ENCODE data around the gene RAB3D. TPM values are rescaled to one million over a fixed set of nuclear protein-coding genes. Genes with fewer than 3 reads are reported as not detected.

The RAB3D gene
- total and polyA plus RNA-seq, 10 of the 15 experiments (the other 5 are each of a cell fraction or from before 2014, with no cell fraction given), result 1.1 to 15.7 (median 6.2) TPM

DNA sequence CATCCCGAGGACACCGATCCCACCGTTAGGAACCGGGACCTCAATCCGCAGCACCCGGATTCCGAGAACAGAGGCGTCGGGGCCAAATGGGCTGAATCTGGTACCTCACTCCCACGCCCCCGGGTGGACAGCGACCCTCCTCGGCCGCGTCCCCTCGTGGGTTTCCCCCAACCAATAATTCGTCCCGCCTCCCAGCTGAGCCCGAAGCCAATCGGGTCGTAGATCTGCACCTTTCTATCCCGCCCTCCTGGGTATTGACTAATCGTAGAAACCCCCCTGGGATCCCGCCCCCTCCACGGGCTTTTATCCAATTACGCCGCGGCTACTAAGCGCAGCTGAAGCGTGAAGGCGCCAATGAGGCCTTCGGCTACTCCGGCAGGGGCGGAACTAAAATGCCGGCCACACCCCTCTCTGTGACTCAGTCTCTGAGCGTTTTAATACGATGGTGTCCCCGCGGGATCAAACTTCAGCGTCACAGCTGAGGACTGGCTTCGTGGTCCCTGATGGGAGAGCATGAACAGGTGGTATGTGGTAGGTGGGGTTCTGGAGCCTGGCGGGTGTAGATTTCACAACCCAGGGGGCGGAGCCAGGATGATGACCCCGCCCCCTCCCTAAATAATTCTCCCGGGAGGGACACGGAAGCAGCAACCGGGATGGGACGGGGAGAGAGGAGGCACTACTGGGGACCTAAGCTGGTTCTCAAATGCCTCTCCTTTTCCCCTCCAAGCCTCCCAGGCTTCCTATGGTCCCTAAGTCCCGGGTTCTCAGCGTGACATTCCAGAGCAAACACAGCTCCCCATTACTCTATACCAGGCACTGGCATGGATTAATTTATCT is 6.9 kb upstream of the RAB3D start, which contains the start of the genes CCDC159 and TMEM205 (continued):
- TF ChIP-seq TCF3 (IDR thresholded peaks at IDR 0.05; ENCODE audit: borderline replicate concordance, insufficient read depth, low read depth, low read length) (0 out of 2 replicates have a peak, but pooled peaks have one; percentile 56), ZSCAN29 (IDR thresholded peaks at IDR 0.05) (no peak), EGR1 (IDR thresholded peaks at IDR 0.05; ENCODE audit: borderline replicate concordance in 1 of 2, low read depth in 2 of 2, low read length in 2 of 2) (peak in 1 of 2 experiments; percentile 58; a peak in 1 of 3 replicates), HDGF (IDR thresholded peaks at IDR 0.05) (no peak), CBX5 (IDR thresholded peaks at IDR 0.05; ENCODE audit: low read depth) (no peak), POLR2A (IDR thresholded peaks at IDR 0.05; ENCODE audit: low read depth, low read length) (peak; percentile 69), SRF (IDR thresholded peaks at IDR 0.05; ENCODE audit: low read depth in 2 of 2, low read length in 2 of 2) (no peak), YY1 (IDR thresholded peaks at IDR 0.05; ENCODE audit: low read depth, low read length) (peak; percentile 65), E2F8 (IDR thresholded peaks at IDR 0.05; ENCODE audit: low read depth, partially characterized antibody) (peak; percentile 15), HDAC2 (IDR thresholded peaks at IDR 0.05) (no peak), IKZF2 (IDR thresholded peaks at IDR 0.05) (peak in 1 of 2 experiments; percentile 34; a peak in 1 of 4 replicates)
- TF ChIP-seq, protein P1, sequence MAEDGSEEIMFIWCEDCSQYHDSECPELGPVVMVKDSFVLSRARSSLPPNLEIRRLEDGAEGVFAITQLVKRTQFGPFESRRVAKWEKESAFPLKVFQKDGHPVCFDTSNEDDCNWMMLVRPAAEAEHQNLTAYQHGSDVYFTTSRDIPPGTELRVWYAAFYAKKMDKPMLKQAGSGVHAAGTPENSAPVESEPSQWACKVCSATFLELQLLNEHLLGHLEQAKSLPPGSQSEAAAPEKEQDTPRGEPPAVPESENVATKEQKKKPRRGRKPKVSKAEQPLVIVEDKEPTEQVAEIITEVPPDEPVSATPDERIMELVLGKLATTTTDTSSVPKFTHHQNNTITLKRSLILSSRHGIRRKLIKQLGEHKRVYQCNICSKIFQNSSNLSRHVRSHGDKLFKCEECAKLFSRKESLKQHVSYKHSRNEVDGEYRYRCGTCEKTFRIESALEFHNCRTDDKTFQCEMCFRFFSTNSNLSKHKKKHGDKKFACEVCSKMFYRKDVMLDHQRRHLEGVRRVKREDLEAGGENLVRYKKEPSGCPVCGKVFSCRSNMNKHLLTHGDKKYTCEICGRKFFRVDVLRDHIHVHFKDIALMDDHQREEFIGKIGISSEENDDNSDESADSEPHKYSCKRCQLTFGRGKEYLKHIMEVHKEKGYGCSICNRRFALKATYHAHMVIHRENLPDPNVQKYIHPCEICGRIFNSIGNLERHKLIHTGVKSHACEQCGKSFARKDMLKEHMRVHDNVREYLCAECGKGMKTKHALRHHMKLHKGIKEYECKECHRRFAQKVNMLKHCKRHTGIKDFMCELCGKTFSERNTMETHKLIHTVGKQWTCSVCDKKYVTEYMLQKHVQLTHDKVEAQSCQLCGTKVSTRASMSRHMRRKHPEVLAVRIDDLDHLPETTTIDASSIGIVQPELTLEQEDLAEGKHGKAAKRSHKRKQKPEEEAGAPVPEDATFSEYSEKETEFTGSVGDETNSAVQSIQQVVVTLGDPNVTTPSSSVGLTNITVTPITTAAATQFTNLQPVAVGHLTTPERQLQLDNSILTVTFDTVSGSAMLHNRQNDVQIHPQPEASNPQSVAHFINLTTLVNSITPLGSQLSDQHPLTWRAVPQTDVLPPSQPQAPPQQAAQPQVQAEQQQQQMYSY (CRISPR knock-in tag; IDR thresholded peaks at IDR 0.05), result no peak
- TF ChIP-seq, protein P2, sequence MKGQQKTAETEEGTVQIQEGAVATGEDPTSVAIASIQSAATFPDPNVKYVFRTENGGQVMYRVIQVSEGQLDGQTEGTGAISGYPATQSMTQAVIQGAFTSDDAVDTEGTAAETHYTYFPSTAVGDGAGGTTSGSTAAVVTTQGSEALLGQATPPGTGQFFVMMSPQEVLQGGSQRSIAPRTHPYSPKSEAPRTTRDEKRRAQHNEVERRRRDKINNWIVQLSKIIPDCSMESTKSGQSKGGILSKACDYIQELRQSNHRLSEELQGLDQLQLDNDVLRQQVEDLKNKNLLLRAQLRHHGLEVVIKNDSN (IDR thresholded peaks at IDR 0.05; ENCODE audit: borderline replicate concordance, extremely low read length, insufficient read depth, low read depth, low read length), result no peak

Measured in GM12878 (cell line).